Putamen (tissue), 1 donor: ENCODE data around the gene IGSF21.

Experiments
- DNase-seq: peaks from one replicate; pipeline ENCODE4 v3.0.0-alpha.2; 2016; ENCODE audit warnings: low spot score

IGSF21 gene

DNA sequence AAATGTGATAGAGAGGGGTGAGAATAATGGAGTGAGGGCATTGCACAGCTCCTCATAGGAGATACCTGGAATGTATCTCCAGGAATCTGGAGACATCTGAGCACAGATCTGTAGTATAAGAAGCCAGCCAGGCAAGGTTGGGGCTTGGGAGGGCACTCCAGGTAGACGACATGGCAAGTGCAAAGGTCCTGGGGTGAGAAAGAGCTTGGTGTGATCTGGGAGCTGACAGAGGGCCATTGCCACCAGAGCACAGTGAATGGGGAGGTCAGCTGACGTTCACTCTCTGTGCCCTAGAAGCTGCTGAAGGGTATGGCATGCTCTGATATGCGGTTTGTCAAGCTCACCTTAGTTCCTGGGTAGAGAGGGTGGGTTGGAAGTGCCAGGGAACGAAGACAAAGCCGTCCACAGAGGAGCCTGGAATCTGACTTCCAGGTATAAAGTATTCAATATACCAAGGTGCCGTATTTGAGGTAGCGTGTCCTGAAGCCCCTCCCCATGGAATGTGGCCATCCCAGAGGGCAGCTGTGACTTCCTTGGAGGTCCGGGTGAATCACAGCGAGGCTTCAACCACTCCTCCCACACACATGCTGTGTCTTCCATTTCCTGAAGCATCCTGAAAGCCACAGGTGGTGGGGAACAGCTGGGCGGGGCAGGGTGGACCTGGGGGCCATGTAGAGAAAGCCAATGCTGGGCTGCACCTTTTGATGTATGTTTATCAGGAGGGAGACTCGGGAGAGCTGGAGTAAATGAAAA lies 190.5 kb downstream of the IGSF21 start:
- no peak for DNase-seq

- DNase-seq = no peak
These were observed 192.1 kb downstream of the IGSF21 start for GRCh38 chr1:18299441-18300338.

GRCh38 chr1:18300376-18300775 lies 192.8 kb downstream of the IGSF21 start:
- no peak for DNase-seq

DNA sequence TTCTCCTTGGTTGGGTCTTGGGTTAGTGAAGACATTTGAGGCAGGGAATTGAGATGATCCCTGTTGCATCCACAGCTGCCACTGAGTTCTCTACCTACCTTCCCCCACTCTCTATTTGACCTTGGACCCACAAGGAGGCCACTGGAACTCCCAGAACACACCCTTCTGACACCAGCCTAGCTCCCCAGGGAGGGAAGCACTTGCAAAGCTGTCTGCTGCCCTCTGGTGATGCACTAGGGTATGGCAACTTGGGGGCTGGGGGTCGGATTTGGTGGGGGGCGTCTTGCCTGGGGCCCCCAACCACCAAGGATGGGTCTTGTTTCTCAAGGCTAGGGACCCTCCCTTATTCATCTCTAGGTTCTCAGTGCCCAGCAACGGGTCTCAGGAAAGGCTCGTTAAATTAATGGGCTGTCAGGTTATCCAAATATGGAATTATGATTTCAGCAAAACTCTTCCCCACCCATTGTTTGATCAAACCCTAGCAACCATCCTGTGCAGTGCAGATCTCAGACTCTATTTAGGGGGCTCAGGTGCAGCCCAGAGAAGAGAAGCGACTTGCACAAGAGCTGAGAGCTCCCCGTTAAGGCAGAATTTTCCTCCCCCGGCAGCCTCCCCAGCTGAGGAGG lies 195.3 kb downstream of the IGSF21 start:
- DNase-seq = no peak

GRCh38 chr1:18304151-18304869 lies 196.7 kb downstream of the IGSF21 start:
- no peak for DNase-seq

DNA sequence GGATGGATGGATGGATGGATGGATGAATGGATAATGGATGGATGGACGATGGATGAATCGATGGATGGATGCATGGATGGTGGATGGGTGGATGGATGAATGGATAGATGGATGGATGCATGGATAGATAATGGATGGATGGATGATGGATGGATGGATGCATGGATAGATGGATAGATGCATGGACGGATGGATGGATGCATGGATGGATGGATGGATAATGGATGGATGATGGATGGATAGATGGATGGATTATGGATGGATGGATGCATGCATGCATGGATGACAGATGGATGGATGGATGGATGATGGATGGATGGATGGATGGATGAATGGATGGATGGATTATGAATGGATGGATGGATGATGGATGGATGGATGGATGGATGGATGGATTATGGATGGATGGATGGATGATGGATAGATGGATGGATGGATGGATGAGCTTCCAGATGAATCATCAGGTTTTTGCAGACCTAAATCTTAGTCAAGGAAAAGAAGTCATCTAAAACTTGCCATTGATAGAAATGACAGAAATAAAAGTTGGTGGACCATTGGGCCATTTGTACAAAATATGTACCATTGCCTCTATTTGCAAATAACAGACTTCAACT lies 197.7 kb downstream of the IGSF21 start:
- no peak for DNase-seq

- DNase-seq = no peak
These were observed 199.8 kb downstream of the IGSF21 start for GRCh38 chr1:18307329-18307898.

DNA sequence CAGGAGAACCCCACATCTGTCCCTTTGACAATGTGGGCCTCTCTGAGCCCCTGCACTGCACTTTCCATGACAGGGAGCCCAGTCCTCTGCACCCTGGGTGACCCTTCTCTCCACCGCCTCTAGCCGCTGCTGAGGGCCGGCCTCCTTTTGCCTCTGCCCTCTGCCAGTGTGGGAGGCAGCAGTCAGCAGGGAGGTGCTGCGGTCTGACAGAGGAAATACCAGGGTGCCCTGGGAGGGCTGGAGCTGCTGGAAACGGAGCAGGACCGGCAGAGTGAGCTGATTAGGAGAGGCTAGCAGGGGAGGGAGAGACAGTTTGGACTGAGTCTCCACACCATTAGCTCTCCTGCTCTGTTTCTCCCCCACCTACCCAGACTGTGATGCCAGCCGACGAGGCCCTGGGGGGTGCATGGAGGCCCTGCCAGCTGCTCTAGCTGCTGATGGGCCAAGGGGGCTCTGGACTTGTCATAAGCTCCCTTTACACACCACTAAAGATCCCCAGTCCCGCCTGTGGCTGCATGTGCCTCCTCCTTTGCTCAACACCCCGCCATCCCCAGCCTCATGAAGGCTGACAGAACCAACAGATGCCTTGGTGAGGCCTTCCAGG lies 202.1 kb downstream of the IGSF21 start:
- no peak for DNase-seq

GRCh38 chr1:18312961-18313360 lies 205.4 kb downstream of the IGSF21 start:
- DNase-seq = no peak

DNA sequence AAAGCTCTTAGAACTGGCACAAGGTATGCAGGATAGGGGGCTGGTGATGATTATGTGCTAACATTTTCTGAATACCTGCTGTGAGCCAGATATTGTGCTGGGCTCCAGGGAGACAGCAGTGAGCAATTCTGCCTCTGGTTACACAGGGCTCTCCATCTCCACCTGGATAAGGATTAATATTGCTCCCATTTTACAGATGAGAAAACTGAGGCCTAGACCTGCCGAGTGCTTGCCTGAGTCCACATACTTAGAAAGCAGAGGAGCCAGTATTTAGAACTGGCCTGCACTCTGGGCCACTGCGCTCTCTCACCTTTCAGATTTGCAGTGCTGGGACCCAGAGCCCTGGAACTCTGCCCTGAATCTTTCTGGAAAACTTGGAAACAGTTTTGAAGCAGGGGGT lies 205.9 kb downstream of the IGSF21 start:
- DNase-seq = no peak

- no peak for DNase-seq
These were observed 206.8 kb downstream of the IGSF21 start for GRCh38 chr1:18314399-18314798.

GRCh38 chr1:18315449-18315848 lies 207.9 kb downstream of the IGSF21 start:
- DNase-seq = no peak

GRCh38 chr1:18316764-18317163 lies 209.2 kb downstream of the IGSF21 start:
- DNase-seq = no peak

- no peak for DNase-seq
These were observed 211.5 kb downstream of the IGSF21 start for GRCh38 chr1:18319099-18319498.

DNA sequence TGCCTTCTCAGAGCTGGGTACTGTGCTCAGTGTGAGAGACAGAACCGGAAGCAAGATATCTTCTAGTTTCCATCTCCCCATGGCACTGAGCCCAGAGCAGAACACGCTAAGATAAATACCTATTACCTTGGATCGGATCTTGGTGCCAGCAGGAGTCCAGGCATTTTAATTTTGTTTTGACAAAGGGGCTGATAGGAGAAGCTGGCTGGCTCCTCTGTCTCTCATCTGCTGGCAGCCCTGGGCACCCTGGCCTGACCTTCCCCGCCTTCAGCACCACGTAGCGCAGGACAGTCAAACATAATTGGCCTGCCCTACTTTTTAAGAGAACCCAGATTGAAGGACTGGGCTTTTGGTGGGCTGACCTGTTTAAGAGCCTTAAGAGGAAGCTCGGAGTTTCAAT lies 212.5 kb downstream of the IGSF21 start:
- DNase-seq = no peak

GRCh38 chr1:18322368-18323032 lies 214.9 kb downstream of the IGSF21 start:
- DNase-seq = no peak

GRCh38 chr1:18323259-18323658 lies 215.7 kb downstream of the IGSF21 start:
- DNase-seq = no peak

DNA sequence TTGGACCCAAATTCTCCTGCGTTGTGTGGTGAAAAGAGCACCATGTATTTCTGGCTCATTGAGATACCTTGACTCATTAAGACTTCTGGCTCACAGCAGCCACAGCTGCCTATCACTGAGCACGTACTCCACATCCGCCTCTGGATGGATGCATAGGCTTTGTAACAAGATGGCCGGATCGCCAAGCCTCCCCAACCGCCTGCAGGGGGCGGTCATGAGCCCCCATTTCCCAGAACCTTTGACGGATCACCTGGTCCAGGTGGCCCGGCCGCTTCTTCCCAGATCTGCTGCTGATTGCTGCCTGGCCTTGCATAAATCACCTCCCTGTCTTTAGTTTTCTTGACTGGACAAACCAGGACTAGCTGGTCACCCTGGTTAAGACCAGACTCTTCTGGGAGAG lies 216.6 kb downstream of the IGSF21 start:
- no peak for DNase-seq

- no peak for DNase-seq
These were observed 217.5 kb downstream of the IGSF21 start for GRCh38 chr1:18325136-18325535.

GRCh38 chr1:18326211-18326897 lies 218.8 kb downstream of the IGSF21 start:
- DNase-seq = no peak
